HL-60 (cell line): Measurements from ENCODE around the gene MMP20.
A peak's percentile ranks its signal among the peaks of the same experiment; 100 is the strongest.

ENCODE experiments used
- DNase-seq, 2 experiments: peaks; one replicate each; pipeline ENCODE4 v3.0.0-alpha.2; 2010 to 2020; ENCODE audit warnings: low read depth in 1 of 2, low spot score in 1 of 2
- H3K27ac ChIP-seq: fragments of 250-450 bp; sonication (Bioruptor Pico); replicated peaks from 2 replicates; pipeline ENCODE4 v1.5.1; 2020; ENCODE audit warnings: mild to moderate bottlenecking, moderate library complexity
- H3K27me3 ChIP-seq: fragments of 250-450 bp; sonication (Bioruptor Pico); 2 replicates; pipeline ENCODE4 v1.5.1; 2021; ENCODE audit warnings: mild to moderate bottlenecking, moderate library complexity; ENCODE audit not compliant: insufficient read depth, poor library complexity, severe bottlenecking
- H3K4me3 ChIP-seq: replicated peaks from 2 replicates; pipeline ENCODE4 v1.5.1; 2011; ENCODE audit warnings: mild to moderate bottlenecking, control low read depth, low read length; ENCODE audit not compliant: insufficient read depth
- GABPA ChIP-seq: IDR thresholded peaks from 2 replicates; pipeline ENCODE4 v1.6.1; 2012; ENCODE audit warnings: low read depth
- POLR2AphosphoS5 ChIP-seq: IDR thresholded peaks from 2 replicates; pipeline ENCODE4 v1.6.1; 2012; ENCODE audit warnings: low read depth
- REST ChIP-seq: IDR thresholded peaks from 2 replicates; pipeline ENCODE4 v1.6.1; 2012; ENCODE audit warnings: low read depth; ENCODE audit not compliant: insufficient replicate concordance
- SPI1 ChIP-seq: IDR thresholded peaks from 2 replicates; pipeline ENCODE4 v1.6.1; 2012; ENCODE audit warnings: low read depth, mild to moderate bottlenecking, borderline replicate concordance
- TF ChIP-seq, protein P1 (sequence below): IDR thresholded peaks from one replicate; pipeline ENCODE4 v1.5.1; 2011; ENCODE audit warnings: low read length, control low read depth, inconsistent platforms; ENCODE audit not compliant: insufficient read depth

MMP20 gene

GRCh38 chr11:102664001-102664752, 39.0 kb upstream of the MMP20 start:
- TF ChIP-seq REST = no peak
- TF ChIP-seq POLR2AphosphoS5 = no peak
- TF ChIP-seq GABPA = no peak
- TF ChIP-seq, protein P1, sequence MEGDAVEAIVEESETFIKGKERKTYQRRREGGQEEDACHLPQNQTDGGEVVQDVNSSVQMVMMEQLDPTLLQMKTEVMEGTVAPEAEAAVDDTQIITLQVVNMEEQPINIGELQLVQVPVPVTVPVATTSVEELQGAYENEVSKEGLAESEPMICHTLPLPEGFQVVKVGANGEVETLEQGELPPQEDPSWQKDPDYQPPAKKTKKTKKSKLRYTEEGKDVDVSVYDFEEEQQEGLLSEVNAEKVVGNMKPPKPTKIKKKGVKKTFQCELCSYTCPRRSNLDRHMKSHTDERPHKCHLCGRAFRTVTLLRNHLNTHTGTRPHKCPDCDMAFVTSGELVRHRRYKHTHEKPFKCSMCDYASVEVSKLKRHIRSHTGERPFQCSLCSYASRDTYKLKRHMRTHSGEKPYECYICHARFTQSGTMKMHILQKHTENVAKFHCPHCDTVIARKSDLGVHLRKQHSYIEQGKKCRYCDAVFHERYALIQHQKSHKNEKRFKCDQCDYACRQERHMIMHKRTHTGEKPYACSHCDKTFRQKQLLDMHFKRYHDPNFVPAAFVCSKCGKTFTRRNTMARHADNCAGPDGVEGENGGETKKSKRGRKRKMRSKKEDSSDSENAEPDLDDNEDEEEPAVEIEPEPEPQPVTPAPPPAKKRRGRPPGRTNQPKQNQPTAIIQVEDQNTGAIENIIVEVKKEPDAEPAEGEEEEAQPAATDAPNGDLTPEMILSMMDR = no peak
- no peak for TF ChIP-seq SPI1
- H3K27ac ChIP-seq = no peak overlapping the region
- no peaks in the 10 kb centered on the region for H3K27me3 ChIP-seq
- no peak overlapping the region for H3K4me3 ChIP-seq
- DNase-seq = peak in 1 of 2 experiments; percentile 27

DNA sequence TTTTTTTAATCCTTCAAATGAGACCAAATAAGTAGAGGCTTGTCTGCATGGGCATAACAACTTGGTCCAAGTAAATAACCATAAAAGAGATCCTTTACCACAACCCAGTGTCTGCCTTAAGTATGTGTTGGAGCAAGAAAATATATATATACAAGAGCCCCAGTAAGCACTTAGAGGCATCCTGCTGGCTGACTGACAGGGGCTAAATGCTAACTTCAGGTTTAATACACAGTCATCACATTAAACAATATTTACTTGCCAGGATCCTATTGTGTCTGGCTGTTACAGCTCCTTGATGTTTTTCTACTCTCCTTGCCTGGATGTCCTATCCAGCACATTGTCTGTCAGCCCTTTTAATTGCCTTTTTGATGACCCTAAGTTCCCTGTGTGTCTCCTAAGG, 37.5 kb upstream of the MMP20 start:
- DNase-seq = no peak
- Histone ChIP-seq H3K27me3 (no peaks in the 10 kb centered on the region), H3K27ac (no peak overlapping the region), H3K4me3 (no peak overlapping the region)
- TF ChIP-seq POLR2AphosphoS5 = no peak

- Histone ChIP-seq H3K4me3 (no peak overlapping the region), H3K27me3 (no peaks in the 10 kb centered on the region), H3K27ac (no peak overlapping the region)
- DNase-seq = no peak
- TF ChIP-seq POLR2AphosphoS5 = no peak
- TF ChIP-seq, protein P1 = no peak
- no peak for TF ChIP-seq REST
- no peak for TF ChIP-seq GABPA
- no peak for TF ChIP-seq SPI1
These were observed 35.9 kb upstream of the MMP20 start for GRCh38 chr11:102661040-102661439.

- Histone ChIP-seq H3K27me3 (no peaks in the 10 kb centered on the region), H3K27ac (no peak overlapping the region), H3K4me3 (no peak overlapping the region)
- no peak for DNase-seq
- TF ChIP-seq, protein P1 = no peak
- TF ChIP-seq REST (no peak), GABPA (no peak), POLR2AphosphoS5 (no peak), SPI1 (no peak)
These were observed 31.4 kb upstream of the MMP20 start for GRCh38 chr11:102656528-102656927.
